Gastrocnemius medialis (tissue), 4 donors: ENCODE results near the gene TMEM91. TPM values are rescaled to one million over a fixed set of nuclear protein-coding genes. Genes with fewer than 3 reads are reported as not detected.
A peak's percentile ranks its signal among the peaks of the same experiment; 100 is the strongest.

ENCODE experiments used
- ATAC-seq, 2 donors: fragments of 150-250 bp; one replicate each; pipeline ENCODE4 v1.9.1; 2016
- DNase-seq, 2 donors: peaks; one replicate each; pipeline ENCODE4 v3.0.0-alpha.2; 2019
- H3K27ac ChIP-seq, 4 donors: fragments of 200-600 bp; sonication (generic); 1 replicate in 1 of 4; 2 replicates in 3 of 4; pipeline ENCODE4 v1.5.1; 2016 to 2018; ENCODE audit warnings: mild to moderate bottlenecking in 2 of 4, moderate library complexity in 1 of 4
- H3K27me3 ChIP-seq, 3 donors: fragments of 200-600 bp; sonication (generic) in 2 of 3; 1 replicate in 1 of 3; 2 replicates in 2 of 3; pipeline versions ENCODE4 v1.5.1 to v1.6.0; 2016 to 2019; ENCODE audit warnings: mild to moderate bottlenecking in 1 of 3, moderate library complexity in 1 of 3
- H3K36me3 ChIP-seq, 2 donors: fragments of 200-600 bp; sonication (generic) in 1 of 2; one replicate each; pipeline ENCODE4 v1.5.1; 2017 to 2018
- H3K4me1 ChIP-seq, 2 donors: fragments of 200-600 bp; sonication (generic) in 1 of 2; one replicate each; pipeline ENCODE4 v1.5.1; 2016 to 2017; ENCODE audit warnings: mild to moderate bottlenecking in 2 of 2
- H3K4me3 ChIP-seq, 4 donors: fragments of 200-600 bp; sonication (generic) in 3 of 4; 1 replicate in 1 of 4; 2 replicates in 3 of 4; pipeline ENCODE4 v1.5.1; 2016 to 2019; ENCODE audit warnings: mild to moderate bottlenecking in 2 of 4
- H3K9me3 ChIP-seq, 3 donors: fragments of 200-600 bp; sonication (generic) in 2 of 3; 1 replicate in 1 of 3; 2 replicates in 2 of 3; pipeline ENCODE4 v1.5.1; 2016 to 2019
- POLR2A ChIP-seq, 2 donors: fragments of 450-650 bp; IDR thresholded peaks; one replicate each; pipeline ENCODE4 v1.6.1; 2017; ENCODE audit warnings: antibody characterized with exemption in 2 of 2, mild to moderate bottlenecking in 2 of 2, moderate library complexity in 2 of 2
- in situ Hi-C, 4 donors: fragments of 200-750 bp; cut with MboI; loops; one replicate each; pipeline versions ENCODE4 v1.15.0 to v1.8.0; 2017; ENCODE audit warnings: low sequenced_read_pairs in 4 of 4
- intact Hi-C: fragments of 100-400 bp; cut with DNase I; formaldehyde crosslinking; loops from one replicate; pipeline ENCODE4 v1.15.1; 2023; ENCODE audit warnings: low total_unique reads
- total RNA-seq, 4 donors: library from RNA; depleted of rRNA; stranded (reverse); fragments of >200 nt; gene quantifications; one replicate each; pipeline versions ENCODE4 v1.1.0 to v1.2.3, GENCODE V29; 2016
- TF ChIP-seq, protein P1 (sequence below), 5 experiments: fragments of 450-650 bp in 3 of 5; fragments of 200-600 bp in 2 of 5; sonication (generic) in 2 of 5; IDR thresholded peaks in 4 of 5; conservative IDR thresholded peaks in 1 of 5; 1 replicate in 4 of 5; 2 replicates in 1 of 5; pipeline ENCODE4 v1.5.1; 2016 to 2019; ENCODE audit warnings: antibody characterized with exemption in 5 of 5, mild to moderate bottlenecking in 3 of 5, moderate library complexity in 3 of 5

Gene TMEM91
- total RNA-seq, 4 donors from 2014 or later: 1.6 to 13.6 (median 4.7) TPM

- Histone ChIP-seq H3K9me3 (no peaks in the 10 kb centered on the region), H3K27me3 (peaks cover 16 to 20% (median 20%) of the 10 kb centered on the region in 3 donors), H3K36me3 (no peaks in the 10 kb centered on the region), H3K27ac (no peak overlapping the region), H3K4me1 (peaks cover 0 to 13% of the 10 kb centered on the region in 2 donors), H3K4me3 (no peak overlapping the region)
- intact Hi-C loops: no loop called here
- TF ChIP-seq, protein P1, sequence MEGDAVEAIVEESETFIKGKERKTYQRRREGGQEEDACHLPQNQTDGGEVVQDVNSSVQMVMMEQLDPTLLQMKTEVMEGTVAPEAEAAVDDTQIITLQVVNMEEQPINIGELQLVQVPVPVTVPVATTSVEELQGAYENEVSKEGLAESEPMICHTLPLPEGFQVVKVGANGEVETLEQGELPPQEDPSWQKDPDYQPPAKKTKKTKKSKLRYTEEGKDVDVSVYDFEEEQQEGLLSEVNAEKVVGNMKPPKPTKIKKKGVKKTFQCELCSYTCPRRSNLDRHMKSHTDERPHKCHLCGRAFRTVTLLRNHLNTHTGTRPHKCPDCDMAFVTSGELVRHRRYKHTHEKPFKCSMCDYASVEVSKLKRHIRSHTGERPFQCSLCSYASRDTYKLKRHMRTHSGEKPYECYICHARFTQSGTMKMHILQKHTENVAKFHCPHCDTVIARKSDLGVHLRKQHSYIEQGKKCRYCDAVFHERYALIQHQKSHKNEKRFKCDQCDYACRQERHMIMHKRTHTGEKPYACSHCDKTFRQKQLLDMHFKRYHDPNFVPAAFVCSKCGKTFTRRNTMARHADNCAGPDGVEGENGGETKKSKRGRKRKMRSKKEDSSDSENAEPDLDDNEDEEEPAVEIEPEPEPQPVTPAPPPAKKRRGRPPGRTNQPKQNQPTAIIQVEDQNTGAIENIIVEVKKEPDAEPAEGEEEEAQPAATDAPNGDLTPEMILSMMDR (IDR thresholded peaks at IDR 0.05 in 4 of 5, conservative IDR thresholded peaks at IDR 0.05 in 1 of 5): no peak
- no peak for TF ChIP-seq POLR2A (IDR thresholded peaks at IDR 0.05)
- in situ Hi-C loops: no loop called here
- ATAC-seq (no peak), DNase-seq (no peak)
Observed at GRCh38 chr19:41357746-41358145, 18.6 kb upstream of the TMEM91 start.

- no peak for TF ChIP-seq POLR2A (IDR thresholded peaks at IDR 0.05)
- Histone ChIP-seq H3K4me3 (no peak overlapping the region), H3K9me3 (no peaks in the 10 kb centered on the region), H3K4me1 (peaks cover 2 to 6% of the 10 kb centered on the region in 2 donors), H3K27ac (no peak overlapping the region), H3K27me3 (peaks cover 1 to 4% (median 1%) of the 10 kb centered on the region in 3 donors), H3K36me3 (no peaks in the 10 kb centered on the region)
- no peak for ATAC-seq
- in situ Hi-C loops: no loop called here
- DNase-seq: no peak
- intact Hi-C loops: loop anchor here (5.0 kb wide), 1 partner anchor 97 kb away; the partner anchor contains the start of gene HNRNPUL1
Observed at GRCh38 chr19:41359741-41360140, 16.6 kb upstream of the TMEM91 start.

DNA sequence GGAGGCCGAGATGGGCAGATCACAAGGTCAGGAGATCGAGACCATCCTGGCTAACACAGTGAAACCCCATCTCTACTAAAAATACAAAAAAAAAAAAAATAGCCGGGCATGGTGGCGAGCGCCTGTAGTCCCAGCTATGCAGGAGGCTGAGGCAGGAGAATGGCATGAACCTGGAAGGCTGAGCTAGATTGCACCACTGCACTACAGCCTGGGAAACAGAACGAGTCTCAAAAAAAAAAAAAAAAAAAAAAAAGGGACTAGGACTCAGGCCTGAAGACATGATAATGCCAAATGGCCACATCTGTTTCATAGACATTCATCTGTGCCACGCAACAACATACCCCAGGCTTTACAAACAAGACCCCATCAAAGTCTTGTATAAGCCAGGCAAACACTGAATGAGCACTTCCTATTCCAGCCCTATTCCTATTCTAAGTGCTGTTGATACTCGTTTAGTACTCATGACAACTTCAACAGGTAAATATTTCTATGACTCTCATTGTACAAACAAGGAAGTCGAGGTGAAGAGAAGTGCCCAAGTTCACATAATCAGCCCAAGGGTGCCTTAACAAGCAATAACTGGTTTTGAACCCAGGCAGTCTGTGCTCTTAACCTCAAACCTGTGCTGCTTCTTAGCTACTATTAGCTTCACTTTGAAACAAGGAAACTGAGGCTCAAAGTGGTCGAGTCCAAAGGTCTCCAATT, 14.0 kb upstream of the TMEM91 start:
- H3K27ac ChIP-seq: peak overlapping the region in 1 of 4 donors; percentile 94
- no peak for DNase-seq

DNA sequence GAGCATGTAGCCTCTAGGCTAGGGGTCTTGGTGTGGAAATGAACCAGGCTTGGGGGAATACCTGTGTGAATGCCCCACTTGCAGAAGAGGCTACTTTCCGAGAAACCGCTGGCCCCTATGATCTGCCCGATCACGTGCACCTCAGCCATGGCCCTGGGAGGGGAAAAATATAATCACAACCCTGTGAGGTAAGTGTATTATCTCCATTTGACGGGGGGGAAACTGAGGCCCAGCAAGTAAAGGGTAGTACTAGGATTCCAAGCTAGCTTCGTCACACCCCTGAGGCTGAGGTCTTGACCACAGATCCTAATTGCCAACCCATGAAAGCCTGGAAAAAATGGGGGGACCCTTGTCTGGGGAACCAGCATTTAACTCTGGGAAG, 13.0 kb upstream of the TMEM91 start:
- H3K4me1 ChIP-seq: peaks cover 3 to 6% of the 10 kb centered on the region in 2 donors
- ATAC-seq (peak in 1 of 2 donors; percentile 1), DNase-seq (no peak)
- no peaks in the 10 kb centered on the region for H3K27me3 ChIP-seq
- no peaks in the 10 kb centered on the region for H3K36me3 ChIP-seq
- intact Hi-C loops: loop anchor here (1.0 to 5.0 kb wide), 2 partner anchors 76 to 101 kb away; partner anchors contain the start of genes DMAC2 and HNRNPUL1
- no peaks in the 10 kb centered on the region for H3K9me3 ChIP-seq
- no peak for TF ChIP-seq POLR2A (IDR thresholded peaks at IDR 0.05)
- TF ChIP-seq, protein P1 (IDR thresholded peaks at IDR 0.05 in 4 of 5, conservative IDR thresholded peaks at IDR 0.05 in 1 of 5): no peak
- H3K27ac ChIP-seq: peak overlapping the region; percentile 94 to 100 (median 98)
- in situ Hi-C loops: no loop called here
- H3K4me3 ChIP-seq: peak overlapping the region; percentile 66 to 97 (median 86)

More for the DNA sequence above, 14.0 kb upstream of the TMEM91 start:
- Histone ChIP-seq H3K4me1 (peaks cover 3 to 6% of the 10 kb centered on the region in 2 donors), H3K4me3 (no peak overlapping the region), H3K27me3 (no peaks in the 10 kb centered on the region), H3K9me3 (no peaks in the 10 kb centered on the region), H3K36me3 (no peaks in the 10 kb centered on the region)
- intact Hi-C loops (loop anchor here (5.0 kb wide), 1 partner anchor 100 kb away; the partner anchor contains the start of gene HNRNPUL1), in situ Hi-C loops (no loop called here)
- no peak for ATAC-seq
- TF ChIP-seq, protein P1 (IDR thresholded peaks at IDR 0.05 in 4 of 5, conservative IDR thresholded peaks at IDR 0.05 in 1 of 5): no peak
- TF ChIP-seq POLR2A (IDR thresholded peaks at IDR 0.05): no peak

GRCh38 chr19:41363753-41364523, 12.4 kb upstream of the TMEM91 start, which contains the start of gene B9D2:
Gene B9D2, minus strand, starts transcription at chr19:41364149. Its CDS starts 630 bp downstream, at chr19:41363519.
- H3K27me3 ChIP-seq: no peaks in the 10 kb centered on the region
- H3K9me3 ChIP-seq: no peaks in the 10 kb centered on the region
- peak within 1 kb of the TSS; percentile 66 to 97 (median 86) for H3K4me3 ChIP-seq
- peaks cover 3 to 6% of the 10 kb centered on the region in 2 donors for H3K4me1 ChIP-seq
- H3K36me3 ChIP-seq: no peaks in the 10 kb centered on the region
- H3K27ac ChIP-seq: peak within 1 kb of the TSS; percentile 94 to 100 (median 98)
- DNase-seq (peak; percentile 97 to 98), ATAC-seq (peak; percentile 98 to 99)
- TF ChIP-seq, protein P1 (IDR thresholded peaks at IDR 0.05 in 4 of 5, conservative IDR thresholded peaks at IDR 0.05 in 1 of 5): no peak
- TF ChIP-seq POLR2A (IDR thresholded peaks at IDR 0.05): peak in 1 of 2 donors; percentile 49
- in situ Hi-C loops: no loop called here
- intact Hi-C loops: loop anchor here (1.0 to 5.0 kb wide), 3 partner anchors 33 to 102 kb away; partner anchors contain the start of genes BCKDHA, DMAC2, EXOSC5 and HNRNPUL1
